Brain microvascular endothelial cell (primary cell): ENCODE measurements around the gene TRAM2.
A peak's percentile ranks its signal among the peaks of the same experiment; 100 is the strongest.

Experiments
- DNase-seq: peaks from one replicate; pipeline ENCODE4 v3.0.0-alpha.2; 2020
- H3K27ac ChIP-seq: fragments of 250-450 bp; sonication (Bioruptor Pico); 2 replicates; pipeline ENCODE4 v1.5.1; 2020; ENCODE audit warnings: mild to moderate bottlenecking, moderate library complexity
- H3K27me3 ChIP-seq: fragments of 250-450 bp; sonication (Bioruptor Pico); replicated peaks from 2 replicates; pipeline ENCODE4 v1.5.1; 2020; ENCODE audit warnings: mild to moderate bottlenecking
- H3K36me3 ChIP-seq: fragments of 250-450 bp; sonication (Bioruptor Pico); replicated peaks from 2 replicates; pipeline ENCODE4 v1.5.1; 2020; ENCODE audit warnings: mild to moderate bottlenecking
- H3K4me3 ChIP-seq: 2 replicates; pipeline ENCODE4 v1.5.1; 2011; ENCODE audit warnings: low read depth, mild to moderate bottlenecking, control low read depth, low read length, moderate library complexity
- CTCF ChIP-seq: IDR thresholded peaks from 2 replicates; pipeline ENCODE4 v1.5.1; 2011; ENCODE audit warnings: low read depth, mild to moderate bottlenecking, moderate library complexity, low read length, control low read depth, inconsistent platforms; ENCODE audit errors: missing control alignments
- in situ Hi-C: cut with HindIII; loops from 2 replicates; pipeline ENCODE4 v1.10.0; 2017; ENCODE audit warnings: low sequenced_read_pairs, low pct_ligation_motif_present

The TRAM2 gene

GRCh38 chr6:52537001-52537753 lies 39.7 kb downstream of the TRAM2 start:
- TF ChIP-seq CTCF, result no peak
- no peaks in the 10 kb centered on the region for H3K27me3 ChIP-seq
- peak overlapping the region; percentile 90 for H3K27ac ChIP-seq
- H3K36me3 ChIP-seq, result peaks cover 33% of the 10 kb centered on the region
- no peak overlapping the region for H3K4me3 ChIP-seq
- in situ Hi-C loops, result no loop called here
- DNase-seq, result no peak

DNA sequence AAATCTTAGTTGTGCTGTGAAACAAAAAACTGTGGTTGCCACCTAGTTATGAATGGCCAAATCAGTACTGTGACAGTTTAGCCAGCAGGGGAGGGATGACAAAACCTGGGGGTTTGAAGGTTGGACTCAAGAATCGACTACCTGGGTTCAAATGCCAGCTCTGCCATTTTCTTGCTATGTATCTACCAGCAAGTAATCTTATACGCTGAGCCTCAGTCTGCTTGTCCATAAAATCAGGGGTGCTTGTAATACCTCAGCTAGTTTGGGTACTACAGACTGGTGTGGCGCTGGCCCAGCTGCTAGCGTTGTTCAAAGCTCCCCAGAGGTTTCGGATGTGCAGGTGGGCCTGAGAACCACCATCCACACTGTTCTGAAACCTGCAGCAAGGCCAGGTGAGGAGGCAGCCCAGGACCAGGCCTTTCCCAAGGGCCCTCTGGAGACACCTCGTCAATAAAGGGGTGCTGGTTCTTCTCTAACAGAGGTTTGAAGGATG lies 40.4 kb downstream of the TRAM2 start:
- H3K36me3 ChIP-seq, result peaks cover 33% of the 10 kb centered on the region
- H3K4me3 ChIP-seq, result no peak overlapping the region
- H3K27me3 ChIP-seq, result no peaks in the 10 kb centered on the region
- in situ Hi-C loops, result no loop called here
- DNase-seq, result no peak
- no peak for TF ChIP-seq CTCF
- peak overlapping the region; percentile 90 for H3K27ac ChIP-seq

DNA sequence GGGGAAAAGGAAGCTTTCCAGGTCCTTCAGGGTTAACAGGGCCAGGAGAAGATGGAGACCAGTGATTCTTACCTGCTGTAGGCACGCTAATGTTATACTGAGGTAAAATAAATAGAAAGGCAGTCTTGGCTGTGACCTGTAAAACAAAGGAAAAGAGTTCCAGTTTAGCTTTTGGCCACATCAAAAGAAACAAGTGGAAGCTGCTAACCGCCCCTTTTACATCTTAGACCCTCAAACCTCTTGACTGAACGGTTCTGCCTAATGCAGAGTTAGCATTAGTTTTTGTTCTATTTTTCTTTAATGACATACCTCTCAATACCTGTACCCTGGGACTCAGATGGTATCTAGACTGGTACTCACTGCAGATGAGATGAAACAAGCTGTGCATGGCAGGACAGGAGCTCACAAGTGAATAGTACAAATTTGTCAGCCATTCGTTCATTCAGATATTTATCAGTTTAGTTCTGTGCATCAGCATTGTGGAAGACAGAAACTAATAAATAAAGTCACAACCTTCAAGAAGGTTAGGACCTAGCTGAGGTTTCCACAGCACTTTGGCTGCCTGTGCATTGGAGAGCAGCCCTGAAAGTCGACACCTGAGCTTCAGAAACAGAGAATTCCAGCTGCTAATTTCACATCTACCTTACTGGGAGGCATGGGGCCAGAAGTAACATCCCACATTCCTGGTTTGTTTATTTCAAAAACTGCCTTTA lies 41.0 kb downstream of the TRAM2 start:
- TF ChIP-seq CTCF, result no peak
- peaks cover 28% of the 10 kb centered on the region for H3K36me3 ChIP-seq
- no peak overlapping the region for H3K27ac ChIP-seq
- no peak overlapping the region for H3K4me3 ChIP-seq
- no peaks in the 10 kb centered on the region for H3K27me3 ChIP-seq
- in situ Hi-C loops, result no loop called here
- DNase-seq, result no peak

- TF ChIP-seq CTCF, result no peak
- Histone ChIP-seq H3K27me3 (no peaks in the 10 kb centered on the region), H3K36me3 (peaks cover 36% of the 10 kb centered on the region), H3K27ac (no peak overlapping the region), H3K4me3 (no peak overlapping the region)
- in situ Hi-C loops, result no loop called here
- DNase-seq, result no peak
These were observed 41.9 kb downstream of the TRAM2 start for GRCh38 chr6:52534966-52535390.

- H3K4me3 ChIP-seq, result no peak overlapping the region
- peaks cover 43% of the 10 kb centered on the region for H3K36me3 ChIP-seq
- H3K27ac ChIP-seq, result no peak overlapping the region
- no peak for TF ChIP-seq CTCF
- in situ Hi-C loops, result no loop called here
- DNase-seq, result no peak
- H3K27me3 ChIP-seq, result no peaks in the 10 kb centered on the region
These were observed 42.5 kb downstream of the TRAM2 start for GRCh38 chr6:52534363-52534762.
